SJCRH30 (cell line): ENCODE measurements around the gene RHBDL3. TPM values are rescaled to one million over a fixed set of nuclear protein-coding genes. Genes with fewer than 3 reads are reported as not detected.
A peak's percentile ranks its signal among the peaks of the same experiment; 100 is the strongest.
"Not testable (repeated sequence)": the region's sequence is repeated elsewhere in the genome, so short reads cannot be mapped to it uniquely, and the experiment has no call there.

Source experiments
- DNase-seq, 2 experiments: peaks; one replicate each; pipeline ENCODE4 v3.0.0-alpha.2; 2015 to 2020
- H3K27ac ChIP-seq: fragments of 250-450 bp; sonication (Bioruptor Pico); 2 replicates; pipeline ENCODE4 v1.5.1; 2020; ENCODE audit warnings: mild to moderate bottlenecking, moderate library complexity
- H3K27me3 ChIP-seq: fragments of 250-450 bp; sonication (Bioruptor Pico); 2 replicates; pipeline ENCODE4 v1.5.1; 2020; ENCODE audit warnings: mild to moderate bottlenecking, moderate library complexity
- H3K36me3 ChIP-seq: fragments of 250-450 bp; sonication (Bioruptor Pico); 2 replicates; pipeline ENCODE4 v1.5.1; 2020; ENCODE audit warnings: mild to moderate bottlenecking, moderate library complexity
- H3K4me1 ChIP-seq: fragments of 250-450 bp; sonication (Bioruptor Pico); 2 replicates; pipeline ENCODE4 v1.5.1; 2020; ENCODE audit warnings: mild to moderate bottlenecking, moderate library complexity
- H3K4me3 ChIP-seq: fragments of 250-450 bp; sonication (Bioruptor Pico); 2 replicates; pipeline ENCODE4 v1.5.1; 2020; ENCODE audit warnings: mild to moderate bottlenecking, moderate library complexity
- H3K9me3 ChIP-seq: fragments of 250-450 bp; sonication (Bioruptor Pico); replicated peaks from 2 replicates; pipeline ENCODE4 v1.5.1; 2020; ENCODE audit warnings: mild to moderate bottlenecking, moderate library complexity
- total RNA-seq: library from RNA; depleted of rRNA; stranded (reverse); fragments of >200 nt; shearing (Covaris generic); gene quantifications from 2 replicates; pipeline ENCODE4 v1.2.3, GENCODE V29; 2014

Gene RHBDL3
- total RNA-seq, 1 experiment from 2014 or later = not detected

DNA sequence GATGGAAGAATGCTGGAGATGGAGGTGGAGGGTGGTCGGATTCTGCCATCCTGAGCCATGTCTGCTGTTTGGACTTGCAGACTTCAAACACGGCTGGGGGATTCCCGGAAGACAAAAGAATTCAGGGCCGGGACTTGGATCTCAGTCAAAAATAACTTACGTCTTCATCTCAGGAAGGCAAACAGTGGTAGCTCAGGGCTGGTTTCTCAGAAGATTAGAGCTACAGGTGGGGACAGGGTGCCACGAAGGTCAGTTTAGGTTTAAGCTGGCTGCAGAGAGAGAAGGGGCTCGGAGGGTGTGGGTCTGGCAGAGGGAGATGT, 4.3 kb upstream of the RHBDL3 start:
- Histone ChIP-seq H3K4me1 (no peaks in the 10 kb centered on the region), H3K36me3 (no peaks in the 10 kb centered on the region), H3K27ac (no peak overlapping the region), H3K27me3 (peaks cover 21% of the 10 kb centered on the region; the same call in 1 of the 2 replicates), H3K4me3 (no peak overlapping the region), H3K9me3 (no peaks in the 10 kb centered on the region)
- no peak for DNase-seq

DNA sequence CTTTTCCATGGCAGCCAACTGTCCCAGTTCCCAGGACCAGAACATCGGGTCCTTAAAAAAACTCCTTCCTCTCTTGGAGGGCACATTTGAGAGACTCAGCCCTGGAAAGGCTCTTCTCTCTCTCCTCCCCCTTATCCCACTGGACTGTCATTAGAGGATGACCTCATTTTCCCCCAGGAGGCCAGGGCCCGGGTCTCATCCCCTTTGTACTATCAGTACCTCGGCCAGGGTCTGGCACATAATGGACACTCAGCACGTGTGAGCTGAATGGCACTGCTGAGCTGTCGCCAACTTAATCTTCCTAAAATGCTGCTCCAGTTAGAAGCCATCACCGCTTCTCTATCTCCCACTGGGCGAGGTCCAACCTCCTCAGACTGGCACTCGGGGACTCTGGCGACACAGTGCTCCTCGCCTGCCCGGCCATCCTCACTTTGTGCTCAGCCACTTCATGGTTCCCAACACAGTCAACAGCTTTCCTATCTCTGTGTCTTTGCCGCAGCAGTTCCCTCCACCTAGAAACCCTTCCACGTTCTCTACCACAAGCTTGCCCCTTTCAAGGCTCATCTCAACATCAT, 3.6 kb upstream of the RHBDL3 start:
- DNase-seq = no peak
- H3K4me1 ChIP-seq = no peaks in the 10 kb centered on the region
- peaks cover 28% of the 10 kb centered on the region for H3K27me3 ChIP-seq
- no peak overlapping the region for H3K4me3 ChIP-seq
- no peak overlapping the region for H3K27ac ChIP-seq
- no peaks in the 10 kb centered on the region for H3K9me3 ChIP-seq
- no peaks in the 10 kb centered on the region for H3K36me3 ChIP-seq

DNA sequence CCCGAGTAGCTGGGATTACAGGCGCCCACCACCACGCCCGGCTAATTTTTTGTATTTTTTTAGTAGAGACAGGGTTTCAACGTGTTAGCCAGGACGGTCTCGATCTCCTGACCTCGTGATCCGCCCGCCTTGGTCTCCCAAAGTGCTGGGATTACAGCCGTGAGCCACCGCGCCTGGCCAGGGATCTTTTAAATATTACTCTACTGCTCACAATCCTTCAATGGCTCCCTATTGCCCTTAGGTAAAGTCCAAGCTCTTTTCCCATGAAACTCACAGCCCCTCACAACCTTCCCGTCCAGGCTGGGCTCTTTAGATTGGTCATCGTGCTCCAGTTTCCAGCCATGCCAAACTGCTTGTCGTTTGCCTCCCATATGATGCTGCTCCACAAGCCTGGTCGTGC, 2.1 kb upstream of the RHBDL3 start:
- not testable (repeated sequence) for H3K36me3 ChIP-seq, H3K4me1 ChIP-seq, DNase-seq, H3K4me3 ChIP-seq, H3K27ac ChIP-seq, H3K9me3 ChIP-seq
- peaks cover 37% of the 10 kb centered on the region for H3K27me3 ChIP-seq

DNA sequence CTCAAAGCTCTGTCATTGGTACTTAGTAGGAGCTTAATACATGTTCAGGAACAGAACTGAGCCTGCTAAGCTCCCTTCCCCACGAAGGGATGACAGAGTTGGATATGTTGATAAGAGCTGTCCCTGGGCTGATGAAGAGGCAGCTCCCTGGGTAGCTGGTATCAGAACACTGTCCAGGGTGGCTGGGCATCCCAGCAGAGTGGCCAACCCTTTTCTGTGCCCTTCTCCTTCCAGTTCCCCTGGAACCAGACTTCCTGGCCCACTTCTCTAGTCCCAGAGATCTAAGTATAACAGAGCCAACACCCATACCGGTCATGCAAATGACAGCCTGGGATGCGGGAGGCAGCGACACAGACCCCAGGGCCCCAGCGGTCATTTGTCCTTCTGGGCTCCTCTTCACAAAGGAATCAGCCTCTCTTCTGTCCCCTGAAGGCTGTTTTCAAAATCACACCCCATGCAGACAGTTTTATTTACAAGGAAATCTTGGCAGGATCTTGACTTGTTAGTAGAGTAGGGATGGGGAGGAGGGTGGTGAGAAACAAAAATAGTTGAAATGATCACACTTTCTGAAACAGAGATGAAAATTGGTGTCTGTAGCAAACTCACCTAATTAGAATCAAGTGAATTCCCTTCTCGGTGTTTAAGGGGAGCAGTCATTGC, 1.4 kb upstream of the RHBDL3 start:
- DNase-seq = no peak
- Histone ChIP-seq H3K27me3 (peaks cover 44% of the 10 kb centered on the region), H3K36me3 (no peaks in the 10 kb centered on the region), H3K4me1 (peaks cover 3% of the 10 kb centered on the region), H3K9me3 (no peaks in the 10 kb centered on the region), H3K4me3 (no peak overlapping the region), H3K27ac (no peak overlapping the region)

DNA sequence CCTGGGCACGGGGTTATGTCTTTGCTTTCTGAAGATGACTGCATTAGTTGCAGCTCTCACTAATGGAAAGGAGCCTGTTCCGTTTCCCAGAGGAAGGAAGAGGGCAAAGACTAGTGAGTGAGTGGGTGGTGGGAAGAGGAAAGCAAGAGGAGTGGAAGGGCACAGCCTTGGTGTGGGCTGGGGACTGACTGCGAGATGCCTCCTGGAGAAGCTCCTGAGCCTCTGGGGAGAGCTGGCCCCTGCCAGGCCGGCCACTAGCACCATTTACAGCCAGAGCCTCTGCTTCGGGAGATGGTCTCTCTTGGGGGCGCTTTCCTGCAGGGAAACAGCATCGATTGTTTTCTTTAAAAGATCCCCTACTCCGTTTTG, 825 bp upstream of the RHBDL3 start:
- Histone ChIP-seq H3K4me3 (no peak overlapping the region), H3K36me3 (no peaks in the 10 kb centered on the region), H3K9me3 (no peaks in the 10 kb centered on the region), H3K27me3 (peaks cover 41% of the 10 kb centered on the region), H3K27ac (no peak overlapping the region), H3K4me1 (peaks cover 7% of the 10 kb centered on the region)
- DNase-seq = no peak

DNA sequence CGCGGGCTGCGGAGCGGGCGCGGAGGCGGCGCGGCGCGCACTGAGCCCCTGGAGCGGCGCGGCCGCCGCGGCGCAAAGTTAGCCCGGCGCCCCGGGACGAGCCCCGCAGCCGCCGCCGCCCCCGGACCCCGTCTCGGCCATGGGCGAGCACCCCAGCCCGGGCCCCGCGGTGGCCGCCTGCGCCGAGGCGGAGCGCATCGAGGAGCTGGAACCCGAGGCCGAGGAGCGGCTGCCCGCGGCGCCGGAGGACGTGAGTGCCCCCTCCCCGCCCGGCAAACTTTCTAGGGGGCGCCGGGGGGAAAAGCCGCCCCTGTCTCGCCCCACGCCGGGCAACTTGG, 388 bp downstream of the RHBDL3 start:
- no peaks in the 10 kb centered on the region for H3K36me3 ChIP-seq
- H3K9me3 ChIP-seq = no peaks in the 10 kb centered on the region
- H3K27me3 ChIP-seq = peaks cover 38% of the 10 kb centered on the region
- no peak overlapping the region for H3K27ac ChIP-seq
- no peak for DNase-seq
- H3K4me1 ChIP-seq = peaks cover 7% of the 10 kb centered on the region
- peak overlapping the region; percentile 29 for H3K4me3 ChIP-seq

DNA sequence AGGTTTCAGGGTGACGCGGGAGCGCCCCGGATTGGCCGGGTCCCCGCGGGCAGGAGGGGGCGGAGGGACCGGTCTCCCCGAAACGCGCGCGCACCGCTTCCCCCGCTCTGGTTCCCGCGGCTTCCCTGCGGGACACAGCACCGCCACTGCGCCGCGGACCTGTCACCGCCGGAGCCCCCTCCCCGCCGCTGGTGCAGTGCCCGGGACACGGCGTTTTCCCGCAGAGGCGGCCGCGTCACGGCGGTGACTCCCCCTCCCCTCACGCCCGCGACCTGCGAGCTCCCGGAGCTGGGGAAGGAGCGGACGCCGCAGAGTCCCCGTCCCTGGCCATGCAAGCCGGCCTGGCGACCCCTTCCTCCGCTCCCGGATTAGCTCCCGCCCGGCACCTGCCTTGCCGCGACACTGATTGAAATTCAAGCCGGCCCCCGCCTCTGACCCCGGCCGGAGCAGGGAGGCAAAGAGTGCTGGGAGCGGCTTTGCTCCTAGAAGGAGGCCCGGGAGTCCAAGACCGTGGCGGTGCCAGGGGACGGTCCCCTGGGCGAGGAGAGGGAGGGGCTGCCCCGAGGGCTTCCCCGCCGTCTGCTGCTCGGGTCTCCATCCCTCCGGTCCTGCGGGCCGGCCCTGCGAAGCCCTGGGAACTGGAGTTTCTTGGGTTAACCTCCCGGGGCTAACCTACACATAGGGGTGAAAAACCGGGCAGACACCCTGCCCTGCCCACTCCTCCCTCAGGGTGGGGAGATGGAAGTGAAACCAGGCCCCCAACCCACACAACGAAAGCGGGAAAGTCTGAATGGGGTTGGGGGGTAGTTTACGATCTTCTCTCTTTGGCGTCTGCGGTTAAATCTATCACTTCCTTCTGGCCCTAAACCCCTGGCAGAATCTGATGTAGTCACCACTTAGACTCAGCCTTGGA, 1.0 kb downstream of the RHBDL3 start:
- Histone ChIP-seq H3K27me3 (peaks cover 38% of the 10 kb centered on the region), H3K9me3 (no peaks in the 10 kb centered on the region), H3K36me3 (no peaks in the 10 kb centered on the region), H3K4me3 (peak overlapping the region; percentile 29), H3K27ac (no peak overlapping the region), H3K4me1 (peaks cover 7% of the 10 kb centered on the region)
- no peak for DNase-seq

DNA sequence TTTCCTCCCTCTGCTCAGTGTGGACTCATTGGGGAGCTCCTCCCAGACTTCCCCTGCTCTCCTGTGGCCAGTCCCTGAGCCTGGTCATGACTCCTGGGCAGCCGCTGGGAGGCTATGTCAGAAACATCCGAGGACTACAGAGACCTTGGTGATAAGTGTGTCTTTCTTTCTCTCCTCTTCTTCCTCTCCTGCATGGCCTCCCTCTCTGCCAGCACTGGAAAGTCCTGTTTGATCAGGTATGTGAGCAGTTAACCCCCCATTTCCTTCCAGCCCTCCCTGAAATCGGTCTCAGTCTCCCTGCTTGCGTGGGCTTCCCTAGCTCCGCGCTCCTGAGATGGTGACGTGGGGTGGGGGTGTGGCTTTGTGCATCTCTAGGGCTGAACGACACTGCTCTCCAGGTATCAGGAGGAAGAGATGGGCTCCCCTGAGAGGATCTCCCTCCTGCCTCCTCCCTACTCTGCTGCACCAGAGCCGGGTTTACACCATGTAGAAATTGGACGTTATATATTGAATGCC, 2.1 kb downstream of the RHBDL3 start:
- Histone ChIP-seq H3K4me3 (no peak overlapping the region), H3K9me3 (no peaks in the 10 kb centered on the region), H3K27ac (no peak overlapping the region), H3K4me1 (peaks cover 7% of the 10 kb centered on the region), H3K36me3 (no peaks in the 10 kb centered on the region), H3K27me3 (peaks cover 38% of the 10 kb centered on the region)
- no peak for DNase-seq

DNA sequence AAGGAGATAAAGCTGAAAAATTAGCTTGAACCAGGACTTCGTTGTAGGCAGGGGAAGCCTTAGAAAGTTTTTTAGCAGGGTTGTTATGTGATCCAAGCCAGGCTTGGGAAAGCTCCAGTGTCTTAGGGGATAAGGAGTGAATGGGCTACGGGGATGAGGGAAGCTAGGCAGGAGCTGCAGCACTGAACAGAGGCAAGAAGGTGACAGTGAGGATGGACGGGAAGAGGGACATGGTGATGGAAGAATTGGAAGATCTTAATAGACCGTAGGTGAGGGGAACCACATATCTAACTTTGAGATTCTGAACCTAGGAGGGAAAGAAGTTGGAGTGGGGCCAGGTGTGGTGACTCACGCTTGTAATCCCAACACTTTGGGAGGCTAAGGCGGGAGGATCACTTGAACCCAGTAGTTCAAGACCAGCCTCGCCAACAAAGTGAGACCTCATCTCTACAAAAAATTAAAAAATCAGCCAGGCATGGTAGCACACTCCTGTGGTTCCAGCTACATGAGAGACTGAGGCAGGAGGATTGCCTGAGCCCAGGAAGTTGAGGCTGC, 3.2 kb downstream of the RHBDL3 start:
- peaks cover 7% of the 10 kb centered on the region for H3K4me1 ChIP-seq
- no peak overlapping the region for H3K27ac ChIP-seq
- DNase-seq = no peak
- H3K36me3 ChIP-seq = no peaks in the 10 kb centered on the region
- H3K9me3 ChIP-seq = no peaks in the 10 kb centered on the region
- peaks cover 34% of the 10 kb centered on the region for H3K27me3 ChIP-seq
- no peak overlapping the region for H3K4me3 ChIP-seq

DNA sequence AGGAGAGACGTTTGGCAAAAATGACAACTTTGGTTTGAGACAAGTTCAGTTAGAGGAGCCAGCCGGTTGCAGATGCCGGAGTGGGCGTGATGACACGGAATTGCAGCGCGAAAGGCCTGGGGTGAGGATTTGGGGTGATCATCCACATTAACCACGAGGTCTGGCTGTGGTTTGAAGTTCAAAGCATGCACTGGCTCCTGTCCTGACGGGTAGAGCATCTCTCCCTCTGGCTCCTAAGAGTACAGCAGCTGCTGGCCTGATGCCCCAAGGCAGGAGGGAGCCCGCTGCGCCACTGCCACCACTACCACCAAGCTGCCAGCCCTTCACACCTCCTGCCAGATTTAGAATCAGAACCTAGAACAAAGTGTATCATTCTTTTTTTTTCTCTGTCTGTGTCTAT, 3.7 kb downstream of the RHBDL3 start:
- H3K4me3 ChIP-seq = no peak overlapping the region
- H3K9me3 ChIP-seq = no peaks in the 10 kb centered on the region
- peaks cover 7% of the 10 kb centered on the region for H3K4me1 ChIP-seq
- DNase-seq = peak; percentile 58 to 71
- H3K27ac ChIP-seq = no peak overlapping the region
- H3K27me3 ChIP-seq = peaks cover 33% of the 10 kb centered on the region
- H3K36me3 ChIP-seq = no peaks in the 10 kb centered on the region

DNA sequence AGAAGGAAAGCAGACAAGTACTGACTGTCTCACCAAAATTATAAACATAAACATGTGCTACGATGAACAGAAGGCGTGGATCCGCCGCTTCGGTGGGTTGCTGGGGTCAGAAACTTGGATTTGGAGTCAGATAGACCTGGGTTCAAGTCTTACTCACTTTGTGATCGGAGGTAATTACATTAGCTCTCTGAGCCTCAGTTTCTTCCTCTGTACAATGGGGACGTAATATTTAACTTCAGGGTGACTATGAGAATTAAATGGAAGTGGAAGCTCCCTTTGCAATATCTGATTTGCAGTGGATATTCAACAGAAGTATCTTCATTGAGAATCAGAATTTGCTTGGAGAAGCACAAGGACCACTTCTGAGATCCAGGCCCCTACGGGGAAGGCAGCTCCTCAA, 6.2 kb downstream of the RHBDL3 start:
- DNase-seq = no peak
- H3K4me1 ChIP-seq = peaks cover 27% of the 10 kb centered on the region
- H3K27ac ChIP-seq = no peak overlapping the region
- H3K9me3 ChIP-seq = no peaks in the 10 kb centered on the region
- H3K27me3 ChIP-seq = peaks cover 18% of the 10 kb centered on the region
- H3K4me3 ChIP-seq = no peak overlapping the region
- H3K36me3 ChIP-seq = no peaks in the 10 kb centered on the region

DNA sequence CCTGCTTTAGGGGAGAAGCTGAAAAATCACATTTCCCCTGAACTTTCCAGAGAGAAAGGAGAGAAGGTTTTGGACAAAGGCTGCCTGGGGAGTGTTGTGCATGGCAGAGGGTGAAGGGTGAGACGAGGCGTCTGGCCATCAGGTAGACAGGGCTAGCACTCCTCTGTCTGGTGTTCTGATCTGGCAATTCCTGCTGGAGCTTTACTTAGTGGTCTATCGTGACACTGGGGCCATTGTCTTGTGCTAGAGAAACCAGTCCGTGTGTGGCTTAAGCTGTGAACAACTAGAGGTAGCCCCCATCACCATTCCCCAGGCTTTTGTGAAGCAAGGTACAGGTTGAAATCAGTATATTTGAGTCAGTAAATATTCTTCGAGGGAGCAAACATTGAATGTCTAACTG, 8.5 kb downstream of the RHBDL3 start:
- DNase-seq = no peak
- Histone ChIP-seq H3K36me3 (no peaks in the 10 kb centered on the region), H3K4me1 (peaks cover 29% of the 10 kb centered on the region), H3K27ac (no peak overlapping the region), H3K27me3 (peaks cover under 1% of the 10 kb centered on the region), H3K4me3 (no peak overlapping the region), H3K9me3 (no peaks in the 10 kb centered on the region)

DNA sequence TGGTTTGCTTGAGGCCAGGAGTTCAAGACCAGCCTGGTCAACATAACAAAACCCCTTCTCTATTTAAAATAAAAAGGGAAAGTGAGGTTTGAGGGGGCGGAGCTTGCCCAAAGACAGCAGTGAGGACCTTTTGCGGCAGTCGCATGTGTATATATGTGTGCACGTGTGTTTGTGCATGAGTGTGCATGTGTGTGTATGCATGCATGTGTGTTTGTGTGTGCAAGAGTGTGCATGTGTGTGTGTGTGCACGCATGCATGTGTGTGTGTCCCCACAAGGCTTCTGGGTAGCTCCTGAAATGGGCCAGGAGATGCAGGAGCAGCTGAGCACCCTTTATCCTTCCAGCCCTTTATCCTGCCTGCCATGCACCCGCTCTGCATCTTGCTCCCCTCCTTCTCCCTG, 9.0 kb downstream of the RHBDL3 start:
- no peaks in the 10 kb centered on the region for H3K36me3 ChIP-seq
- peaks cover 23% of the 10 kb centered on the region for H3K4me1 ChIP-seq
- H3K4me3 ChIP-seq = no peak overlapping the region
- no peaks in the 10 kb centered on the region; the same call in 1 of the 2 replicates for H3K27me3 ChIP-seq
- H3K9me3 ChIP-seq = no peaks in the 10 kb centered on the region
- no peak overlapping the region for H3K27ac ChIP-seq
- DNase-seq = no peak

DNA sequence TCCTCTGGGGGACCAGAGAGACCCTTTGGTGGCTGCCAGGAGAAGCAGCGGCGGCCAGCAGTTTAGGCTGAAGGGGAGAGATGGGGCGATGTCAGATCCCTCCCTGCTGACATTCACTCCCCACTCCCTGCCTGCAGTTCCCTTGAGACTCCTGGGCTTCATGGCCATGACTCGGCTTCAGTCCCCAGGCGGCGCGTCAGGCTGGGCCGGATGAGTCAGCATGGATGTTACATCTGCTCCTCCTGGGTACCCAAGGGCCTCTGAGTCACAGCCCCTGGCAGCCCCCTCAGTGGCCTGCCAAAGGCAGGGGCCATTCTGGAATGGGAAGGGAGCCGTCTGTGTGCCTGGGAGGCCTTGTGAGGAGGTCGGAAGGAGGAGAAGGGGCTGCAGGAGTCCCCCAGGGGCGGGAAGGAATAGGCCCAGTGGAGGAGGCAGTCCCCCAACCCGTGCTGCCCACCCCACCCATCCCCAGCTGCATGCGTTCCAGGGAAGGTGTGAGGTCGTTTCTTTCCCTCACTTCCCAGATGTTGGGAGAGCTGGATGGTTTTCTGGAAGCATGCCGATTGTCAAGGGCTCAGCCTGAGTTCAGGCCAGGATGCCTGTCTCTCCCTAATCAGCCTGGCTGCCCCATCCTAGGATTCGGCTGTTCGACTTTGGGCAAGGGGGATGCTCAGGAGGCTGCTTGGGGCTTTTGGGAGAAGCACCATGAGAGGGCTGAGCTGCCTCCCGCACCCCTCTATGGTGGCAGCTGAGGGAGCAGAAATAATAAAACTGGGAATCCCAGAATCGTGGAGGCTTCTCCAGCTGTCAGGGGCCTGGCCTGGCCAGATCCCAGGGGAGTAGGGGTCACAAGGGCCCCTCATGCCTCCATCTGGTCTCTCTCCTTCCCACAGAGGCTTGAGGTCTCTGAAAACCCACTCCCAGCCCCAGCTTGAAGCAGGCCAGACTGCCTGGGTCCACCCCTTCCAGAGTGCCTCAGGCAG, 9.7 kb downstream of the RHBDL3 start:
- H3K9me3 ChIP-seq = no peaks in the 10 kb centered on the region
- H3K4me1 ChIP-seq = peaks cover 30% of the 10 kb centered on the region
- H3K36me3 ChIP-seq = no peaks in the 10 kb centered on the region
- peak; percentile 90 to 92 for DNase-seq
- H3K27ac ChIP-seq = peak overlapping the region; percentile 32
- H3K4me3 ChIP-seq = no peak overlapping the region
- H3K27me3 ChIP-seq = no peaks in the 10 kb centered on the region; the same call in 1 of the 2 replicates
